ENCODE results near the gene KCNT1.

Gene KCNT1

GRCh38 chr9:135804581-135805421, 102.8 kb downstream of the KCNT1 start:
- DNase-seq, result no peak

DNA sequence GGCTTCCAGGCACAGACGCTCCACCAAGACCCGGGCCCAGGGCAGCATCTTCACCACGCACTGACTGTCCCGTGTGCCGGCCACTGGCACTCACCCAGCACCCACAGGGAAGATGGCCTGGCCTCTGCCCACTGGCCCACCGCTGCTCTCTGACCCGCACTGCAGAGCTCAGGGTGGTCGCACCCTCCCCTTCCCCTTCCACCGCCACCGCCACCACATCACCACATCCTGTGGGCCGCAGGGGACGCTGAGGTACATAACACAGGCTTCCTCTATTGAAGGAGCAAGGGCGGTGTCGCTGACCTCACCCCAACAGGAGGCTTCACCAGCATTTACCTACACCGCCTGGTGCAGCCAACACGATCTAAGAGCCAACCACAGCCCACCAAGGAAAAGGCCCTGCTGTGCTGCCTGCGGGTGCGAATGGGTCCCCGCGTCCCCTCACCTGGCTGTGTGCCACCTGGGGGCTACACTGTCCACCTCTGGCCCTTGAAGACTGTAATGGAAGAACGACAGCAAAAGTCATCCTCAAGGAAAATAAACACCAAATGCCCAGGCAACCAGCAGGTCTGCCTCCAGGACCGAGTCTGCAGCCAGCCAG, 103.5 kb downstream of the KCNT1 start:
- no peak for DNase-seq

GRCh38 chr9:135809166-135809565, 107.2 kb downstream of the KCNT1 start:
- no peak for DNase-seq

GRCh38 chr9:135810806-135811575, 109.0 kb downstream of the KCNT1 start:
- no peak for DNase-seq

DNA sequence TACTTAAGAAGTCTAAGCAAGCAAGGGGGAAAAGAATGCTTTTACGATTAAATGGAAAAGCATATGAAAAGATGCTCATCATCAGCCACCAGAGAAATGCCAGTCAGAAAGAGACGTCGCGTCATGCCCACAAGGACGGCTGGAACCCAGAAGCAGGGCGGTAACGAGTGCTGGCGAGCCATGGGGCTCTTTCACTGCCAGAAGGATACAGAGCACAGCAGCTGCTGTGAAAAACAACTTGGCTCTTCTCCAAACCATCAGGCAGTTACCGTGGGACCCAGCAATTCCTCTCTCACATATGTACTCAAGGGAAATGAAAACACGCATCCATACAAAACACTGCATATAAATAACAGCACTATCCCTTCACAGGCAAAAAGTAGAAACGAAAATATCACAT, 109.8 kb downstream of the KCNT1 start:
- no peak for DNase-seq

GRCh38 chr9:135812961-135813360, 111.0 kb downstream of the KCNT1 start:
- DNase-seq, result no peak

- DNase-seq, result no peak
Observed at GRCh38 chr9:135813671-135814290, 111.8 kb downstream of the KCNT1 start.

GRCh38 chr9:135814421-135815095, 112.6 kb downstream of the KCNT1 start:
- DNase-seq, result no peak

DNA sequence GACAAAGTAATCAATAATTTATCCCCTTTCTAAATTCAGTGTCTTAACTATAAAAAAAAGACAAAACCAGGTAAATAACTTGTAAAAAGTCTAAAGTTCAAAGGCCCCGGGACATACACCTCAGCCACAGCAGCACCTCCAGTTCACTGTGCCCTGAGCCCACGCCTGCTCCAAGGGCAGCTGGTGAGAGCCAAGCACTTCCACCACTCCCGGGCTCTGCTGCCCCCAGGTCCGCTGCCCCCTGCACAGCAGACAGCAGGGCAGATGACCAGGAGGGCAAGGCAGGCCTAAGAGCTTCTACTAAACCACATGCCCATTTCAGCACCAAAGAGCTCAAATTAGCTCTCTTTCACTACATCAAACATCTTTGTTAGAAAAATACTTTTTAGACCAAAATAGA, 113.4 kb downstream of the KCNT1 start:
- no peak for DNase-seq

DNA sequence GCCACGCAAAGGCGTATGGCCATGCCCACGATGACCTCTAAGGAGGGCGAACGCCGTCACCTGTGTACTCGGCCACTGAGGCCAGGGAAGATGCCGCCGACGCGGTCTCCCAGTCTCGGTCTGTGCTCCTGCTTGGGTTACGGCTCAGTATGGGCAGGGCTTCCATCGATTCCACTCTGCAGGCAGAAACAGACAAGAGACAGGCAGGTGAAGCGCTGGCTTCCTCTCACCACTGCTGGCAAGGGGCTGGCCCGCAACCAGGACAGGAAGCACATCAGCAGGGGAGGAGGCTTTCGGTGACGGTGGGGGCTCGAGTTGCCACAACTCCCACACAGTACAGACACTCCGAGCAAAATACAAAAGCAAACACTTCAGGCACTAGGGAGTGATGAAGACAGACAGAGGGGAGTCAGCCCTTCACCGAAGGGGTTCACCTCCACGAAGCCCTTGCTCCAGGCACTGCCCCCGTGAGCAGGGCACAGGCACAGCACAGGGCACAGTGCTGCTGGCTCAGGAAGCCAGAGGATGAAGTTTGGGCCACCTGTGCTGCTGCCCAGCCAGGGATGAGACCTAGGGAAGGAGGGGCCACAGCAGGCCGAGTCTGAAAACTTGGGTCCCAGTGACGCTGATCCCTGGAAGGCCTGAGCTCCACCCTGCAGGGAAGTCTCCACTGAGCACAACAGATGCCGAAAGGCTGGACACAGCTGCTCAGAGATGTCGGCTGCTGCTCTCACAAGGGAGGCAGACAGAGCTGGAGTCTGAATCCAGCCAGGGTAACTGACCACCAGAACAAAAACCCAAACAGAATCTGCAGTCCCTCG, 114.1 kb downstream of the KCNT1 start:
- no peak for DNase-seq

DNA sequence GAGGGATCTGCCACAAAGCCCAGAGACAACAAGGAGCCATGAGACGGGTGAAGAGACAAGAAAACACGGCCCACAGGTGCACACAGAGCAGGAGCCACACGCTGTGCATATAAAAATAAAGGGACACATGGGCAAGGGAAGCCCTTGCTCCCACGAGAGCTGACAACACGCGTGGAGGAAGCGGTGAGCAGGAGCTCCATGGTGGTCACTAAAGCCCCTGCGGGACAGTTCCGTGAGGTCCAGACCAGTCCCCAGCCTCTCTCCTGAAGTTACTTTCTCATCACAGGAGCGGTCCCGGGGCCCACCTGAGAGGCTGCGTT, 114.6 kb downstream of the KCNT1 start:
- DNase-seq, result no peak

DNA sequence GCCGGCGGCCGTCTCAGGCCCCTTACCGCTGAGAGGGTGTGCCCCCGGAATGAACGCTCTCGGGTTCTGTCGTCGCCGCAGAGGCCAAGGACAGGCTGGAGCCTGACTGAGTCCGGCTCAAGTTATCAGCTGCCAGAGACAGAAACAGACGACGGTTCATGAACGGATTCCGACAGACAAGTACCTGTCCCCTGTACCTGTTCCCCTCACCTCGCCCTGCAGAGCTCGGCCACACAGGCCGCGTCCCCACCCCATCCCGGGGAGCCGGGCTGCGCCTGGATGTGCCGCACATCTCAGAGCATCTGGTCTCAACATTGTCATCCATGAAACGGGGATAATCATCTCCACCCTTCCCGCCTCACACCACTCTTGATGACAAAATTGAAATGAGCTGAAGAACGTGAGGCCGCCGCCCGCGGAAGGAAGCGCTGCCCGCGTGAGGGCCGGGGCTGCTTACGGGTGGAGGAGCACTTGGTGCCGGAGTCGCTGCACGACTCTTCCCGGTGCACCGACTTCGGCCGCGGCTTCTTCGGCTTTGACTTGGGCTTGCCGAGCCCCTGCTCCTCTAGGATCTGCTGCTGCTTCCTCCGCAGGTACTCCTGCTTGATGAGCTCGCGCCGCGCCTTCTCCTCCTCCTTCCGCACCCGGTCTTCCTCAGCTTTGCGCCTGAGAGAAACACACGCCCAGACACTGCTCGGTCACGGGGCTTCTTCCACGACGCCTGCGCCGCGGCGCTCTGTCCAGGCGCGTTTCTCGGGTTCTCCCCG, 116.1 kb downstream of the KCNT1 start:
- DNase-seq, result no peak

DNA sequence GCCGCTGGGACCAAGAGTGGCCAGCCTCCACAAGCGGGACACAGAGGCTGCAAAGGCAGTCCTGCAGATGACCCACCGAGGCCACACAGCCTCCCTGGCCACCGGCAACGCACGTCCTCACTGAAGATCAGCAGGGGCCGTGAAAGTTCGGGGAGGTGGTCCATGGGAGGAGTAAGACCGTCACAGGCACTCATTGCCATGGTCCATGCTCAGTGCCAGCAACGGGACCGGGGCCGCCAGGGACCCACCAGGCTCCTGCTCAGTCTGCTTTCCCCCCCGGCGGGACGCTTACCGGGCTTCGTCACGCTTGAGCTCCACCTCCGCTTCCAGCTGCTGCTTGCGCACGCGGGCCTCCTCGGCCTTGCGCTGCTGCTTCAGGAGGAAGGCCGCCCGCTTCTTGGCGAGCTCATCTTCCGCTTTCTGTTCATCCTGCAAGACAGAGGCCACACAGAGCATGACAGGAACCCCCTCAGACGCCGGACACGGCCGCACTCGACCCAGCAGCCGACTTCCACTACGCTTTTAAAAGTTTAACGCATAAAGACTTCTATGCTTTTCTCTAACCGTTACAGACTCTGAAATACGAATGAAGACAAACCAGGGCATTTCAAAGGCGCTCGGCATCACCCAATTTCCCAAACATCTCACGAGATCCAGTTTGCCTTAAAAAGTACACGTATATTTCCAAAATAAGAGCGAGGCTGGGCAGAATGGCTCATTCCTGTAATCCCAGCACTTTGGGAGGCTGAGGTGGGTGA, 116.9 kb downstream of the KCNT1 start:
- DNase-seq, result no peak

GRCh38 chr9:135819905-135820304, 117.9 kb downstream of the KCNT1 start:
- no peak for DNase-seq

- DNase-seq, result no peak
Observed at GRCh38 chr9:135820661-135821060, 118.7 kb downstream of the KCNT1 start.

GRCh38 chr9:135821116-135821515, 119.1 kb downstream of the KCNT1 start:
- DNase-seq, result no peak

GRCh38 chr9:135821733-135822373, 119.9 kb downstream of the KCNT1 start:
- no peak for DNase-seq

- DNase-seq, result no peak
Observed at GRCh38 chr9:135822374-135822755, 120.4 kb downstream of the KCNT1 start.

DNA sequence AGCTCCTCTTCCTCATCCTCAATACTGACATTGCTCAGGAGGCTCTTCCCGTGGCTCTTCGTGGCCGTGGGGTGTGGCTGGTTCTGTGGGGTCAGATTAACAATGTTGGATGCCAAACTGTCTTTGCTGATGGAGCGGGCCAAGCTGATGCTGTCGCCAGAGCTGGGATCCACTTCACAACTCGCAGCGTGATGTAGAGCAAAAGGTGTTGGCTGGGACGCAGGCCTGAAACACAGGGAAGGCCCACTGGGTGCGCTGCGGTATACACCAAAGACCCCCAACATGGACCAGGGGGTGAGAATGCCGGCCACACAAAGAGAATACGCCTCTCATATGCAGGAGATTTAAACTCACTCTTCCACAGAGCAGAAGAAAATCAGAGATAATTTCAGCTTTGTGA, 121.1 kb downstream of the KCNT1 start:
- no peak for DNase-seq

Measured in bone marrow (tissue), 2 donors.